Keratinocyte (primary cell): ENCODE results near the gene ZBTB4. TPM values are rescaled to one million over a fixed set of nuclear protein-coding genes. Genes with fewer than 3 reads are reported as not detected.
"Not testable (repeated sequence)": the region's sequence is repeated elsewhere in the genome, so short reads cannot be mapped to it uniquely, and the experiment has no call there.

Experiments
- DNase-seq: peaks from one replicate; pipeline ENCODE4 v3.0.0-alpha.2; 2011; ENCODE audit warnings: low read depth, missing footprints, low spot score
- FAIRE-seq: peaks from 2 replicates; lab custom pipeline; 2011; peaks lifted over from hg19 to GRCh38; lab: Jason Lieb, UNC
- H2AFZ ChIP-seq: 2 replicates; pipeline ENCODE4 v1.6.0; 2012; ENCODE audit warnings: low read length, control low read depth, inconsistent platforms; ENCODE audit not compliant: control insufficient read depth
- H3K27ac ChIP-seq: 2 replicates; pipeline ENCODE4 v1.5.1; 2011; ENCODE audit warnings: low read length; ENCODE audit not compliant: control insufficient read depth, insufficient read depth
- H3K27me3 ChIP-seq: 3 replicates; pipeline ENCODE4 v1.6.0; 2011; ENCODE audit warnings: low read length; ENCODE audit not compliant: control insufficient read depth, insufficient read depth; ENCODE audit errors: extremely low read depth
- H3K36me3 ChIP-seq, 2 experiments: 2 replicates in 1 of 2; 3 replicates in 1 of 2; pipeline ENCODE4 v1.5.1; 2011; ENCODE audit warnings: low read length in 2 of 2, mild to moderate bottlenecking in 1 of 2; ENCODE audit not compliant: control insufficient read depth in 2 of 2, insufficient read depth in 2 of 2; ENCODE audit errors: extremely low read depth in 1 of 2
- H3K4me1 ChIP-seq: 3 replicates; pipeline ENCODE4 v1.5.1; 2011; ENCODE audit warnings: low read length; ENCODE audit not compliant: control insufficient read depth, insufficient read depth; ENCODE audit errors: extremely low read depth
- H3K4me2 ChIP-seq: 3 replicates; pipeline ENCODE4 v1.6.0; 2011; ENCODE audit warnings: low read depth, low read length; ENCODE audit not compliant: control insufficient read depth, insufficient read depth; ENCODE audit errors: extremely low read depth
- H3K4me3 ChIP-seq, 3 experiments: fragments of 200-600 bp in 1 of 3; sonication (generic) in 1 of 3; 2 replicates in 2 of 3; 3 replicates in 1 of 3; pipeline ENCODE4 v1.5.1; 2011 to 2016; ENCODE audit warnings: low read length in 3 of 3, mild to moderate bottlenecking in 3 of 3, control low read depth in 2 of 3, inconsistent platforms in 1 of 3, low read depth in 1 of 3, mixed read lengths in 1 of 3, mixed run types in 1 of 3, moderate library complexity in 1 of 3; ENCODE audit not compliant: control insufficient read depth in 2 of 3, insufficient read depth in 2 of 3; ENCODE audit errors: extremely low read depth in 1 of 3
- H3K79me2 ChIP-seq: 2 replicates; pipeline ENCODE4 v1.6.0; 2012; ENCODE audit warnings: low read length; ENCODE audit not compliant: control insufficient read depth, insufficient read depth
- H3K9ac ChIP-seq: 3 replicates; pipeline ENCODE4 v1.6.0; 2011; ENCODE audit warnings: low read length; ENCODE audit not compliant: control insufficient read depth, insufficient read depth; ENCODE audit errors: extremely low read depth
- H3K9me1 ChIP-seq: 3 replicates; pipeline ENCODE4 v1.6.0; 2011; ENCODE audit warnings: low read length; ENCODE audit not compliant: control insufficient read depth, insufficient read depth; ENCODE audit errors: extremely low read depth
- H3K9me3 ChIP-seq: 2 replicates; pipeline ENCODE4 v1.5.1; 2012; ENCODE audit warnings: low read depth, low read length; ENCODE audit not compliant: control insufficient read depth
- H4K20me1 ChIP-seq: 3 replicates; pipeline ENCODE4 v1.6.0; 2011; ENCODE audit warnings: low read length; ENCODE audit not compliant: control insufficient read depth, insufficient read depth; ENCODE audit errors: extremely low read depth
- EZH2 ChIP-seq: IDR thresholded peaks from one replicate; pipeline ENCODE4 v1.6.1; 2012; ENCODE audit warnings: inconsistent platforms, mild to moderate bottlenecking, low read length, moderate library complexity
- dilution Hi-C: fragments of 300-500 bp; cut with MboI; formaldehyde crosslinking; loops from one replicate; pipeline ENCODE4 v1.7.0; 2020; ENCODE audit warnings: low sequenced_read_pairs; ENCODE audit not compliant: extremely low pct_ligation_motif_present
- polyA plus RNA-seq, 5 experiments: library from polyadenylated mRNA; depleted of rRNA in 3 of 5; stranded (reverse) in 3 of 5; stranded (forward) in 1 of 5; unstranded in 1 of 5; fragments of >200 nt; gene quantifications; 1 replicate in 1 of 5; 2 replicates in 3 of 5; 3 replicates in 1 of 5; pipeline versions ENCODE4 v1.2.1 to v1.2.3, GENCODE V29; 2011 to 2012; ENCODE audit warnings: missing spikeins in 2 of 5, low read depth in 1 of 5, low replicate concordance in 1 of 5
- TF ChIP-seq, protein P1 (sequence below), 3 experiments: IDR thresholded peaks in 1 of 3; conservative IDR thresholded peaks in 1 of 3; optimal IDR thresholded peaks in 1 of 3; 2 replicates in 2 of 3; 3 replicates in 1 of 3; pipeline versions ENCODE3 to v1.5.1; 2011; ENCODE audit warnings: low read length in 3 of 3, mild to moderate bottlenecking in 3 of 3, moderate library complexity in 2 of 3, control low read depth in 1 of 3, inconsistent platforms in 1 of 3; ENCODE audit not compliant: insufficient read depth in 2 of 3; ENCODE audit errors: extremely low read depth in 1 of 3

ZBTB4 gene
- polyA plus RNA-seq, 1 donor (not counting 4 experiments of a cell fraction or from before 2014, with no cell fraction given), result 20.9 TPM

GRCh38 chr17:7471729-7472128 lies 7.7 kb downstream of the ZBTB4 start:
- DNase-seq (no peak), FAIRE-seq (peak; percentile 23)
- TF ChIP-seq, protein P1, sequence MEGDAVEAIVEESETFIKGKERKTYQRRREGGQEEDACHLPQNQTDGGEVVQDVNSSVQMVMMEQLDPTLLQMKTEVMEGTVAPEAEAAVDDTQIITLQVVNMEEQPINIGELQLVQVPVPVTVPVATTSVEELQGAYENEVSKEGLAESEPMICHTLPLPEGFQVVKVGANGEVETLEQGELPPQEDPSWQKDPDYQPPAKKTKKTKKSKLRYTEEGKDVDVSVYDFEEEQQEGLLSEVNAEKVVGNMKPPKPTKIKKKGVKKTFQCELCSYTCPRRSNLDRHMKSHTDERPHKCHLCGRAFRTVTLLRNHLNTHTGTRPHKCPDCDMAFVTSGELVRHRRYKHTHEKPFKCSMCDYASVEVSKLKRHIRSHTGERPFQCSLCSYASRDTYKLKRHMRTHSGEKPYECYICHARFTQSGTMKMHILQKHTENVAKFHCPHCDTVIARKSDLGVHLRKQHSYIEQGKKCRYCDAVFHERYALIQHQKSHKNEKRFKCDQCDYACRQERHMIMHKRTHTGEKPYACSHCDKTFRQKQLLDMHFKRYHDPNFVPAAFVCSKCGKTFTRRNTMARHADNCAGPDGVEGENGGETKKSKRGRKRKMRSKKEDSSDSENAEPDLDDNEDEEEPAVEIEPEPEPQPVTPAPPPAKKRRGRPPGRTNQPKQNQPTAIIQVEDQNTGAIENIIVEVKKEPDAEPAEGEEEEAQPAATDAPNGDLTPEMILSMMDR (optimal IDR thresholded peaks at IDR 0.05 in 1 of 3, IDR thresholded peaks at IDR 0.05 in 1 of 3, conservative IDR thresholded peaks at IDR 0.05 in 1 of 3; ENCODE audit: extremely low read depth in 1 of 3, insufficient read depth in 2 of 3, low read length in 3 of 3), result no peak
- no peak for TF ChIP-seq EZH2
- Histone ChIP-seq H3K79me2 (peaks cover 84% of the 10 kb centered on the region), H3K4me3 (no peak overlapping the region), H2AFZ (no peak overlapping the region), H3K27me3 (no peaks in the 10 kb centered on the region), H3K4me2 (no peak overlapping the region), H4K20me1 (peaks cover 2% of the 10 kb centered on the region), H3K9me1 (peaks cover 3% of the 10 kb centered on the region), H3K4me1 (peaks cover 19% of the 10 kb centered on the region), H3K36me3 (peaks cover 9 to 14% of the 10 kb centered on the region in 2 experiments), H3K9me3 (no peaks in the 10 kb centered on the region), H3K27ac (no peak overlapping the region), H3K9ac (no peak overlapping the region)
- dilution Hi-C loops, result no loop called here

DNA sequence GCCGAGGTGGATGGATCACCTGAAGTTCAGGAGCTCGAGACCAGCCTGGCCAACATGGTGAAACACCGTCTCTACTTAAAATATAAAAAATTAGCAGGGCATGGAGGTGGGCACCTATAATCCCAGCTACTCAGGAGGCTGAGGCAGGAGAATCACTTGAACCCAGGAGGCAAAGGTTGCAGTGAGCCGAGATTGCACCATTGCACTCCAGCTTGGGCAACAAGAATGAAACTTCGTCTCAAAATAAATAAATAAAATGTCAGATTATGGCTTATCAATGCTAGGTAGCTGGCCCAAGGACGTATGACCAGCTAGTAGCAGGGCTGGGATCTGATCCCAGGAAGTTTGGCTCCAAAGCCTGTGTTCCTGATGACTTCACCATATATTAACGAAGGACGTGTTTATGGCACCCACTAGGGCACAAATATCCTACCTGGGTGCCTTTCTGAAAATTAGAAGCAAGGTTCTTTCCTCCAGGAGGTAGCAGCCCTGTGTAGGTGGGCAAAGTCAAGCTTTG lies 8.9 kb downstream of the ZBTB4 start:
- H3K4me1 ChIP-seq, H3K4me3 ChIP-seq, DNase-seq, H3K4me2 ChIP-seq, H2AFZ ChIP-seq, FAIRE-seq, H4K20me1 ChIP-seq, H3K27me3 ChIP-seq, H3K9me1 ChIP-seq, H3K27ac ChIP-seq, H3K9ac ChIP-seq, H3K9me3 ChIP-seq, dilution Hi-C loops: not testable (repeated sequence)
- Histone ChIP-seq H3K79me2 (peaks cover 83% of the 10 kb centered on the region), H3K36me3 (peaks cover 14 to 16% of the 10 kb centered on the region in 2 experiments)

DNA sequence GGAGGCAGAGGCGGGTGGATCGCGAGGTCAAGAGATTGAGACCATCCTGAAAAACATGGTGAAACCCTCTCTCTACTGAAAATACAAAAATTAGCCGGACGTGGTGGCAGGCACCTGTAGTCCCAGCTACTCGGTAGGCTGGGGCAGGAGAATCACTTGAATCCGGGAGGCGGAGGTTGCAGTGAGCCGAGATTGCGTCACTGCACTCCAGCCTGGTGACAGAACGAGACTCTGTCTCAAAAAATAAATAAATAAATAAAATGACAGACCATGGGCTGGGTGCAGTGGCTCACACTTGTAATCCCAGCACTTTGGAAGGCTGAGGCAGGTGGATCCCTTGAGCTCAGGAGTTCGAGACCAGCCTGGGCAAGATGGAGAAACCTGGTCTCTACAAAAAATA lies 9.6 kb downstream of the ZBTB4 start:
- H3K9me1 ChIP-seq, H3K4me2 ChIP-seq, H2AFZ ChIP-seq, dilution Hi-C loops, H3K9ac ChIP-seq, H3K4me1 ChIP-seq, H3K4me3 ChIP-seq, H3K27ac ChIP-seq, H4K20me1 ChIP-seq, H3K27me3 ChIP-seq, DNase-seq, H3K9me3 ChIP-seq, FAIRE-seq: not testable (repeated sequence)
- Histone ChIP-seq H3K36me3 (peaks cover 14 to 16% of the 10 kb centered on the region in 2 experiments), H3K79me2 (peaks cover 78% of the 10 kb centered on the region)
